Thoracic aorta (tissue), 2 donors: ENCODE results near the gene ARMH1. TPM values are rescaled to one million over a fixed set of nuclear protein-coding genes. Genes with fewer than 3 reads are reported as not detected.

ENCODE experiments used
- ATAC-seq: fragments of 150-250 bp; one replicate; pipeline ENCODE4 v1.8.0; 2017; ENCODE audit warnings: low read depth; ENCODE audit not compliant: insufficient number of reproducible peaks, low FRiP score
- DNase-seq: peaks from one replicate; pipeline ENCODE4 v3.0.0-alpha.2; 2020; ENCODE audit warnings: low spot score
- H3K27ac ChIP-seq, 2 donors: fragments of 200-600 bp; sonication (generic); 1 replicate in 1 of 2; 2 replicates in 1 of 2; pipeline ENCODE4 v1.5.1; 2016; ENCODE audit warnings: mild to moderate bottlenecking in 2 of 2, moderate library complexity in 2 of 2
- H3K27me3 ChIP-seq: fragments of 200-600 bp; sonication (generic); replicated peaks from 2 replicates; pipeline ENCODE4 v1.6.0; 2016; ENCODE audit warnings: mild to moderate bottlenecking; ENCODE audit not compliant: insufficient read depth
- H3K36me3 ChIP-seq: fragments of 200-600 bp; sonication (generic); one replicate; pipeline ENCODE4 v1.5.1; 2016
- H3K4me1 ChIP-seq, 2 donors: fragments of 200-600 bp; sonication (generic); 1 replicate in 1 of 2; 2 replicates in 1 of 2; pipeline versions ENCODE4 v1.5.1 to v1.6.0; 2016; ENCODE audit warnings: low read depth in 2 of 2, mild to moderate bottlenecking in 1 of 2; ENCODE audit not compliant: control insufficient read depth in 1 of 2
- H3K4me3 ChIP-seq: fragments of 200-600 bp; sonication (generic); 2 replicates; pipeline ENCODE4 v1.5.1; 2016; ENCODE audit warnings: mild to moderate bottlenecking
- H3K9me3 ChIP-seq: fragments of 200-600 bp; sonication (generic); 2 replicates; pipeline ENCODE4 v1.5.1; 2016
- total RNA-seq, 2 donors: library from RNA; depleted of rRNA; stranded (reverse); fragments of >200 nt; gene quantifications; one replicate each; pipeline versions ENCODE4 v1.1.0 to v1.2.3, GENCODE V29; 2016
- TF ChIP-seq, protein P1 (sequence below): fragments of 200-600 bp; sonication (generic); IDR thresholded peaks from one replicate; pipeline ENCODE4 v1.5.1; 2019; ENCODE audit warnings: antibody characterized with exemption

The ARMH1 gene
- total RNA-seq, 2 donors from 2014 or later = 0.81 to 5.8 TPM

DNA sequence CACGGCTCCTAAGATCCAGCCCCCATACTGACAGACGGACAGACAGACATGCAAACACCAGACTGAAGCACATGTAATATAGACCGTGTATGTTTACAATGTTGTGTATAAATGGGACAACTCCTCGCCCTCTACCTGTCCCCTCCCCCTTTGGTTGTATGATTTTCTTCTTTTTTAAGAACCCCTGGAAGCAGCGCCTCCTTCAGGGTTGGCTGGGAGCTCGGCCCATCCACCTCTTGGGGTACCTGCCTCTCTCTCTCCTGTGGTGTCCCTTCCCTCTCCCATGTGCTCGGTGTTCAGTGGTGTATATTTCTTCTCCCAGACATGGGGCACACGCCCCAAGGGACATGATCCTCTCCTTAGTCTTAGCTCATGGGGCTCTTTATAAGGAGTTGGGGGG, 23.4 kb upstream of the ARMH1 start:
- no peak for DNase-seq
- TF ChIP-seq, protein P1, sequence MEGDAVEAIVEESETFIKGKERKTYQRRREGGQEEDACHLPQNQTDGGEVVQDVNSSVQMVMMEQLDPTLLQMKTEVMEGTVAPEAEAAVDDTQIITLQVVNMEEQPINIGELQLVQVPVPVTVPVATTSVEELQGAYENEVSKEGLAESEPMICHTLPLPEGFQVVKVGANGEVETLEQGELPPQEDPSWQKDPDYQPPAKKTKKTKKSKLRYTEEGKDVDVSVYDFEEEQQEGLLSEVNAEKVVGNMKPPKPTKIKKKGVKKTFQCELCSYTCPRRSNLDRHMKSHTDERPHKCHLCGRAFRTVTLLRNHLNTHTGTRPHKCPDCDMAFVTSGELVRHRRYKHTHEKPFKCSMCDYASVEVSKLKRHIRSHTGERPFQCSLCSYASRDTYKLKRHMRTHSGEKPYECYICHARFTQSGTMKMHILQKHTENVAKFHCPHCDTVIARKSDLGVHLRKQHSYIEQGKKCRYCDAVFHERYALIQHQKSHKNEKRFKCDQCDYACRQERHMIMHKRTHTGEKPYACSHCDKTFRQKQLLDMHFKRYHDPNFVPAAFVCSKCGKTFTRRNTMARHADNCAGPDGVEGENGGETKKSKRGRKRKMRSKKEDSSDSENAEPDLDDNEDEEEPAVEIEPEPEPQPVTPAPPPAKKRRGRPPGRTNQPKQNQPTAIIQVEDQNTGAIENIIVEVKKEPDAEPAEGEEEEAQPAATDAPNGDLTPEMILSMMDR = no peak
- peaks cover 23% of the 10 kb centered on the region for H3K36me3 ChIP-seq
- H3K27me3 ChIP-seq = no peaks in the 10 kb centered on the region
- H3K4me1 ChIP-seq = peaks cover 5 to 7% of the 10 kb centered on the region in 2 donors
- ATAC-seq = no peak
- H3K9me3 ChIP-seq = no peaks in the 10 kb centered on the region
- no peak overlapping the region for H3K27ac ChIP-seq
- no peak overlapping the region for H3K4me3 ChIP-seq

DNA sequence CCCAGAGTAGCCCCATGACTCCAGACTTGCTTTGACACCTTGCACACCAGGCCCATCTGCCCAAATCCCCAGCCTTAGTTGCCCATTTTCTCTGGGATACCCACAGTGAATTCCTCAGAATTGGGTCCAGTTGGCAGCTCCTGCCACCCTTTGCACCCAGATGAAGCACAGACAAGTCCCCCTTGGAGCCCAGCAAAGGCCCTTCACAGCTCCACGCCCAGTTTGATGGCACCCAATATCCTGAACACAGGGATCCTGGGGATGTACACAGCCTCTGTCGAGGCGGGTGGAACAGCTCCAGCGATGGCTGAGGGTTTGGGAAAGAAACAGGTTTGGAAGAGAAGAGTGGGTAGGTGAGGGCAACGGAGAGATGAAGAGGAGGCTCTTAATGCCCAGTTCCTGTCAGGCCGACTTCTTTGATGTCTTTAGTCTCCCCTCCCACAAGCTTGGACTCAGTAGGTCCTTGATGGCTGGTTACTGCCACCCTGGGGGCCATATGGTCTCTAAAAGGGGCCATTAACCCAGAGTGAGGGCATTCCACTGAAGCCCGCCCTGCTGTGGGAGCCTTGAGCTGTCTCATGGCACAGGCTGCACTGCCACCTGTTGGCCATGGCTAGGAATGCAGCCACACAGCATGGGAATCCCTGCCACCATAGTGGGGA, 21.9 kb upstream of the ARMH1 start:
- Histone ChIP-seq H3K27ac (no peak overlapping the region), H3K36me3 (peaks cover 23% of the 10 kb centered on the region), H3K4me1 (no peaks in the 10 kb centered on the region), H3K4me3 (no peak overlapping the region), H3K9me3 (no peaks in the 10 kb centered on the region), H3K27me3 (no peaks in the 10 kb centered on the region)
- ATAC-seq (no peak), DNase-seq (no peak)
- TF ChIP-seq, protein P1 = peak; percentile 97

DNA sequence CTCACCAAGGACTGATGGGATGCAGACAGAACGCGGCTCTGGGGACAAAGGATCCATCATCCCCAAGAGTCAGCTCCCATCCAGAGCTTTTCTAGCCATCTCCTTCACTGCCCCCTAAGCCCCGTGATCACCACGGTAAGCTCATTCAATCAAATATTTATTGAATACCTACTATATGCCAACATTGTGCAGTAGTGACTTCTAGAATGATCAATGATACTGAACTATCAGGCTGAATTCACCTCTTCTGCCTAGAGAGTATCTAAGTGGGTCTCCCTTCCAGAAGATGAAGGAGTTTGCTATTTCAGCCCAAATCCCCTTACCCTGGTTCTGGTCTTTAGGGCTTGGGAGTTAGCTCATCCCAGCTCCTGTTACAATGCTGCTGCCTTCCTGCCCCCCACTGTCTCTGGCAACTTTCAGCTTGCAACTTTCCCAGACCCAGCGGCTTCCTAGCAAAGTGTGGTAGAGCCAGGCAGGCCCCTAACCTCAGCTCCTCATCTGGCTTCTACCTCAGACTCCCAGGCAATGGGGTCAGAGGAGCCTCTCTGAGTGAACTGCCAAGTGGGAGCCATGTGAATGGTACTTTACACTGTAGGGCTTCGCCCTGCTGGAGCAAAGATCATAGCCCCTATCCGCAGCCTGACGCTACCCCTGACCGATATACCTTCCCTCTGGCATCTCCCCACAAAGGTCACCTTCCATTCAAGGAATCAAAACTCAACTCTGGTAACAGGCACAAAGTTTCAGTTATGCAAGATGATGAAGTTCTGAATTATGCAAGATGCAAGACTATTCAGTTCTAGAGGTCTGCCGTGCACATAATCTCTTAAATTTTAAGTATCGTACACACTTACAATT, 21.2 kb upstream of the ARMH1 start:
- DNase-seq (no peak), ATAC-seq (no peak)
- Histone ChIP-seq H3K9me3 (no peaks in the 10 kb centered on the region), H3K36me3 (peaks cover 23% of the 10 kb centered on the region), H3K27me3 (no peaks in the 10 kb centered on the region), H3K4me3 (no peak overlapping the region), H3K4me1 (no peaks in the 10 kb centered on the region), H3K27ac (no peak overlapping the region)
- TF ChIP-seq, protein P1 = peak; percentile 8

DNA sequence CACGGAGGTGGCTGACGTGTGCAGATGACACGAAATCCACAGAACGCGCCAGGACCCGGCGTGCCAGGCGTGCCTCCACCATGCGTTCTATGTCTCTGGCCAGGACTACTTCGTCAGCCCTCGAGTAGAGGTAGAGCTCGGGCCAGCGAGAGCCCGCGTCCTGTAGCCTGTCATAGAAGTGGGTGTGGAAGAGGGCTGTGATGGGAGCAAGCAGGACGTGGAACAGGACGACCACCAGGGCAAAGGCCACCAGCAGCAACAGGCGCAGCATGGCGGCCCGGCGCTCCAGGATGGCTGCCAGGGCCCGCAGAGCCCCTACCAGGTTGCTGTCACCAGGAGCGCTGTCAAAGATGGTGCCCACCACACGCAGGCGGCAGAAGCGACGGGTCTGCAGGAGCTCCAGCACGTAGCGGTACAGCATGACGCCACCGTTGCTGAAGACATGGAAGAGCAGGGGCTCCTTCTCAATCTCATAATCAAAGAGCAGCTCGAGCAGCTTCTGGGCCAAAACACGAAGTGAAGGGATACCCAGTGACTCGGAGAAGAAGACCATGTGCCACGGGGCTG, 19.8 kb upstream of the ARMH1 start:
- ATAC-seq (no peak), DNase-seq (no peak)
- no peaks in the 10 kb centered on the region for H3K27me3 ChIP-seq
- H3K4me1 ChIP-seq = no peaks in the 10 kb centered on the region
- H3K27ac ChIP-seq = no peak overlapping the region
- TF ChIP-seq, protein P1 = no peak
- H3K36me3 ChIP-seq = peaks cover 14% of the 10 kb centered on the region
- H3K9me3 ChIP-seq = no peaks in the 10 kb centered on the region
- no peak overlapping the region for H3K4me3 ChIP-seq

DNA sequence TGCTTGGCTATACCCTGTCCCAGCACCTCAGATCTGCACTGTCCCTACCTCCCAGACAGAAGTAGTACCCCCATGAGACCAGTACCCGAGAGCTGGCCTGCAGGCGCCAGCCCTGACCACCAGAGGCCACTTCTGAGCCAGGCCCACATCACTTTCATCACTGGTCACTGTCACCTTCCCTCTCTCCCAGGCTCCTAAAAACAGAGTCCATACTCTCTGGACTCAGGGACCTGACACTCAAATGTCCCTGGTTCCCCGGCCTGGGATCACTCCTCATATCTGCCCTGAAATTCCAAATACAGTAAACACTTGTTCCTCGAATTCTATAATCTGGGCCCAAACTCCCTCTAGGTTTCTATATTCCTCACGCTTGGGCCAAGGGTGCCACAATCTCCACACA, 18.9 kb upstream of the ARMH1 start:
- H3K9me3 ChIP-seq = no peaks in the 10 kb centered on the region
- no peak overlapping the region for H3K27ac ChIP-seq
- ATAC-seq (no peak), DNase-seq (no peak)
- peaks cover 0 to 5% of the 10 kb centered on the region in 2 donors for H3K4me1 ChIP-seq
- H3K4me3 ChIP-seq = no peak overlapping the region
- peaks cover 5% of the 10 kb centered on the region for H3K36me3 ChIP-seq
- TF ChIP-seq, protein P1 = peak; percentile 43
- H3K27me3 ChIP-seq = no peaks in the 10 kb centered on the region
